Loucy (cell line): ENCODE measurements around the gene HEBP1.

Experiments used
- EZH2phosphoT487 ChIP-seq: fragments of 200-600 bp; IDR thresholded peaks from 2 replicates; pipeline ENCODE4 v1.6.1; 2018; ENCODE audit warnings: antibody characterized with exemption, mild to moderate bottlenecking, moderate library complexity, borderline replicate concordance
- TF ChIP-seq, protein P1 (sequence below): fragments of 200-600 bp; sonication (generic); conservative IDR thresholded peaks from 2 replicates; pipeline ENCODE4 v1.5.1; 2014; ENCODE audit warnings: mild to moderate bottlenecking, antibody characterized with exemption, low read length

DNA sequence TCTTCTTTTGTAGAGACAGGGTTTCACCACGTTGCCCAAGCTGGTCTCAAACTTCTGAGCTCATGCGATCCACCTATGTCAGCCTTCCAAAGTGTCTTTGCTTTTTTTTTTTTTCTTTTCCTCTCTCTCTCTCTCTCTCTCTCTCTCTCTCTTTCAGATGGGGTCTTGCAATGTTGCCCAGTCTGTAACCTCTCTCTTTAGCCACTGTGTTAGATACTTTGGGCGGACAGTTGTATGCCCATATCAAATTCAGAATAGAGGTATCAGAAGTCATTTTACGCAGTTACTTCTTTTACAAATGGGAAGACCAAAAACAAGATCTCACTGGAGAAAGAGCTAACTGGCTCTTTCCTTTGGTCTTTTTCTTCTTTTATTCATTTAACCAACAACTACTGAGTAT, 6.7 kb downstream of the HEBP1 start:
- TF ChIP-seq, protein P1, sequence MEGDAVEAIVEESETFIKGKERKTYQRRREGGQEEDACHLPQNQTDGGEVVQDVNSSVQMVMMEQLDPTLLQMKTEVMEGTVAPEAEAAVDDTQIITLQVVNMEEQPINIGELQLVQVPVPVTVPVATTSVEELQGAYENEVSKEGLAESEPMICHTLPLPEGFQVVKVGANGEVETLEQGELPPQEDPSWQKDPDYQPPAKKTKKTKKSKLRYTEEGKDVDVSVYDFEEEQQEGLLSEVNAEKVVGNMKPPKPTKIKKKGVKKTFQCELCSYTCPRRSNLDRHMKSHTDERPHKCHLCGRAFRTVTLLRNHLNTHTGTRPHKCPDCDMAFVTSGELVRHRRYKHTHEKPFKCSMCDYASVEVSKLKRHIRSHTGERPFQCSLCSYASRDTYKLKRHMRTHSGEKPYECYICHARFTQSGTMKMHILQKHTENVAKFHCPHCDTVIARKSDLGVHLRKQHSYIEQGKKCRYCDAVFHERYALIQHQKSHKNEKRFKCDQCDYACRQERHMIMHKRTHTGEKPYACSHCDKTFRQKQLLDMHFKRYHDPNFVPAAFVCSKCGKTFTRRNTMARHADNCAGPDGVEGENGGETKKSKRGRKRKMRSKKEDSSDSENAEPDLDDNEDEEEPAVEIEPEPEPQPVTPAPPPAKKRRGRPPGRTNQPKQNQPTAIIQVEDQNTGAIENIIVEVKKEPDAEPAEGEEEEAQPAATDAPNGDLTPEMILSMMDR: no peak
- TF ChIP-seq EZH2phosphoT487: no peak
